ENCODE results near the gene MYH14. TPM values are rescaled to one million over a fixed set of nuclear protein-coding genes. Genes with fewer than 3 reads are reported as not detected.
A peak's percentile ranks its signal among the peaks of the same experiment; 100 is the strongest.

The MYH14 gene
- total and polyA plus RNA-seq, 2 of the 8 experiments (the other 6 are each of a cell fraction or from before 2014, with no cell fraction given): 17.3 to 28.6 TPM

- TF ChIP-seq, protein P1, sequence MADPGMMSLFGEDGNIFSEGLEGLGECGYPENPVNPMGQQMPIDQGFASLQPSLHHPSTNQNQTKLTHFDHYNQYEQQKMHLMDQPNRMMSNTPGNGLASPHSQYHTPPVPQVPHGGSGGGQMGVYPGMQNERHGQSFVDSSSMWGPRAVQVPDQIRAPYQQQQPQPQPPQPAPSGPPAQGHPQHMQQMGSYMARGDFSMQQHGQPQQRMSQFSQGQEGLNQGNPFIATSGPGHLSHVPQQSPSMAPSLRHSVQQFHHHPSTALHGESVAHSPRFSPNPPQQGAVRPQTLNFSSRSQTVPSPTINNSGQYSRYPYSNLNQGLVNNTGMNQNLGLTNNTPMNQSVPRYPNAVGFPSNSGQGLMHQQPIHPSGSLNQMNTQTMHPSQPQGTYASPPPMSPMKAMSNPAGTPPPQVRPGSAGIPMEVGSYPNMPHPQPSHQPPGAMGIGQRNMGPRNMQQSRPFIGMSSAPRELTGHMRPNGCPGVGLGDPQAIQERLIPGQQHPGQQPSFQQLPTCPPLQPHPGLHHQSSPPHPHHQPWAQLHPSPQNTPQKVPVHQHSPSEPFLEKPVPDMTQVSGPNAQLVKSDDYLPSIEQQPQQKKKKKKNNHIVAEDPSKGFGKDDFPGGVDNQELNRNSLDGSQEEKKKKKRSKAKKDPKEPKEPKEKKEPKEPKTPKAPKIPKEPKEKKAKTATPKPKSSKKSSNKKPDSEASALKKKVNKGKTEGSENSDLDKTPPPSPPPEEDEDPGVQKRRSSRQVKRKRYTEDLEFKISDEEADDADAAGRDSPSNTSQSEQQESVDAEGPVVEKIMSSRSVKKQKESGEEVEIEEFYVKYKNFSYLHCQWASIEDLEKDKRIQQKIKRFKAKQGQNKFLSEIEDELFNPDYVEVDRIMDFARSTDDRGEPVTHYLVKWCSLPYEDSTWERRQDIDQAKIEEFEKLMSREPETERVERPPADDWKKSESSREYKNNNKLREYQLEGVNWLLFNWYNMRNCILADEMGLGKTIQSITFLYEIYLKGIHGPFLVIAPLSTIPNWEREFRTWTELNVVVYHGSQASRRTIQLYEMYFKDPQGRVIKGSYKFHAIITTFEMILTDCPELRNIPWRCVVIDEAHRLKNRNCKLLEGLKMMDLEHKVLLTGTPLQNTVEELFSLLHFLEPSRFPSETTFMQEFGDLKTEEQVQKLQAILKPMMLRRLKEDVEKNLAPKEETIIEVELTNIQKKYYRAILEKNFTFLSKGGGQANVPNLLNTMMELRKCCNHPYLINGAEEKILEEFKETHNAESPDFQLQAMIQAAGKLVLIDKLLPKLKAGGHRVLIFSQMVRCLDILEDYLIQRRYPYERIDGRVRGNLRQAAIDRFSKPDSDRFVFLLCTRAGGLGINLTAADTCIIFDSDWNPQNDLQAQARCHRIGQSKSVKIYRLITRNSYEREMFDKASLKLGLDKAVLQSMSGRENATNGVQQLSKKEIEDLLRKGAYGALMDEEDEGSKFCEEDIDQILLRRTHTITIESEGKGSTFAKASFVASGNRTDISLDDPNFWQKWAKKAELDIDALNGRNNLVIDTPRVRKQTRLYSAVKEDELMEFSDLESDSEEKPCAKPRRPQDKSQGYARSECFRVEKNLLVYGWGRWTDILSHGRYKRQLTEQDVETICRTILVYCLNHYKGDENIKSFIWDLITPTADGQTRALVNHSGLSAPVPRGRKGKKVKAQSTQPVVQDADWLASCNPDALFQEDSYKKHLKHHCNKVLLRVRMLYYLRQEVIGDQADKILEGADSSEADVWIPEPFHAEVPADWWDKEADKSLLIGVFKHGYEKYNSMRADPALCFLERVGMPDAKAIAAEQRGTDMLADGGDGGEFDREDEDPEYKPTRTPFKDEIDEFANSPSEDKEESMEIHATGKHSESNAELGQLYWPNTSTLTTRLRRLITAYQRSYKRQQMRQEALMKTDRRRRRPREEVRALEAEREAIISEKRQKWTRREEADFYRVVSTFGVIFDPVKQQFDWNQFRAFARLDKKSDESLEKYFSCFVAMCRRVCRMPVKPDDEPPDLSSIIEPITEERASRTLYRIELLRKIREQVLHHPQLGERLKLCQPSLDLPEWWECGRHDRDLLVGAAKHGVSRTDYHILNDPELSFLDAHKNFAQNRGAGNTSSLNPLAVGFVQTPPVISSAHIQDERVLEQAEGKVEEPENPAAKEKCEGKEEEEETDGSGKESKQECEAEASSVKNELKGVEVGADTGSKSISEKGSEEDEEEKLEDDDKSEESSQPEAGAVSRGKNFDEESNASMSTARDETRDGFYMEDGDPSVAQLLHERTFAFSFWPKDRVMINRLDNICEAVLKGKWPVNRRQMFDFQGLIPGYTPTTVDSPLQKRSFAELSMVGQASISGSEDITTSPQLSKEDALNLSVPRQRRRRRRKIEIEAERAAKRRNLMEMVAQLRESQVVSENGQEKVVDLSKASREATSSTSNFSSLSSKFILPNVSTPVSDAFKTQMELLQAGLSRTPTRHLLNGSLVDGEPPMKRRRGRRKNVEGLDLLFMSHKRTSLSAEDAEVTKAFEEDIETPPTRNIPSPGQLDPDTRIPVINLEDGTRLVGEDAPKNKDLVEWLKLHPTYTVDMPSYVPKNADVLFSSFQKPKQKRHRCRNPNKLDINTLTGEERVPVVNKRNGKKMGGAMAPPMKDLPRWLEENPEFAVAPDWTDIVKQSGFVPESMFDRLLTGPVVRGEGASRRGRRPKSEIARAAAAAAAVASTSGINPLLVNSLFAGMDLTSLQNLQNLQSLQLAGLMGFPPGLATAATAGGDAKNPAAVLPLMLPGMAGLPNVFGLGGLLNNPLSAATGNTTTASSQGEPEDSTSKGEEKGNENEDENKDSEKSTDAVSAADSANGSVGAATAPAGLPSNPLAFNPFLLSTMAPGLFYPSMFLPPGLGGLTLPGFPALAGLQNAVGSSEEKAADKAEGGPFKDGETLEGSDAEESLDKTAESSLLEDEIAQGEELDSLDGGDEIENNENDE (IDR thresholded peaks at IDR 0.05; ENCODE audit: insufficient replicate concordance, low read length): no peak
- no peak for TF ChIP-seq ASH2L (IDR thresholded peaks at IDR 0.05; ENCODE audit: low read length)
- TF ChIP-seq TAF7 (optimal IDR thresholded peaks at IDR 0.05; ENCODE audit: borderline replicate concordance, low read depth, low read length): no peak
- no peak for TF ChIP-seq RAD21 (IDR thresholded peaks at IDR 0.05 in 1 of 2, conservative IDR thresholded peaks at IDR 0.05 in 1 of 2; ENCODE audit: low read depth in 2 of 2, low read length in 2 of 2)
- TF ChIP-seq POLR2A (IDR thresholded peaks at IDR 0.05; ENCODE audit: control extremely low read depth in 1 of 2, low read depth in 2 of 2, low read length in 2 of 2): 0 out of 3 replicates have a peak, but pooled peaks of 1 of the 2 experiments have one; percentile 40
- no peak for TF ChIP-seq TEAD4 (IDR thresholded peaks at IDR 0.05; ENCODE audit: low read depth, low read length)
- no peak for TF ChIP-seq POU5F1 (IDR thresholded peaks at IDR 0.05; ENCODE audit: low read depth, low read length)
- TF ChIP-seq EP300 (IDR thresholded peaks at IDR 0.05; ENCODE audit: borderline replicate concordance in 1 of 2, low read depth in 2 of 2, low read length in 2 of 2): no peak
- TF ChIP-seq CEBPB (IDR thresholded peaks at IDR 0.05; ENCODE audit: low read depth, low read length): no peak
- 0 out of 4 replicates have a peak, but pooled peaks of 1 of the 2 experiments have one; percentile 13 for TF ChIP-seq HDAC2 (IDR thresholded peaks at IDR 0.05; ENCODE audit: borderline replicate concordance in 1 of 2, low read depth in 2 of 2, low read length in 2 of 2)
- no peak for TF ChIP-seq SP1 (IDR thresholded peaks at IDR 0.05; ENCODE audit: low read depth, low read length)
These were observed 122.8 kb downstream of the MYH14 start (continued) for GRCh38 chr19:50326101-50326664.
